Effector memory CD4-positive, alpha-beta T cell (primary cell): Measurements from ENCODE around the gene UFC1.
"Not testable (repeated sequence)": the region's sequence is repeated elsewhere in the genome, so short reads cannot be mapped to it uniquely, and the experiment has no call there.

Source experiments
- DNase-seq, 3 donors: peaks; one replicate each; pipeline ENCODE4 v3.0.0-alpha.2; 2020
- H3K27ac ChIP-seq: 2 replicates; pipeline ENCODE4 v1.7.0; 2013; ENCODE audit warnings: mild to moderate bottlenecking, low read length, moderate library complexity; ENCODE audit not compliant: insufficient read depth, poor library complexity, severe bottlenecking
- H3K27me3 ChIP-seq: replicated peaks from 2 replicates; pipeline ENCODE4 v1.7.0; 2013; ENCODE audit warnings: mild to moderate bottlenecking, low read length; ENCODE audit not compliant: insufficient read depth, control insufficient read depth, poor library complexity, severe bottlenecking
- H3K36me3 ChIP-seq: 2 replicates; pipeline ENCODE4 v1.7.0; 2013; ENCODE audit warnings: mild to moderate bottlenecking, low read length, moderate library complexity; ENCODE audit not compliant: control insufficient read depth, insufficient read depth
- H3K4me1 ChIP-seq: 2 replicates; pipeline ENCODE4 v1.7.0; 2013; ENCODE audit warnings: low read length, mild to moderate bottlenecking; ENCODE audit not compliant: control insufficient read depth, insufficient read depth, poor library complexity, severe bottlenecking
- H3K4me3 ChIP-seq: 2 replicates; pipeline ENCODE4 v1.7.0; 2013; ENCODE audit warnings: low read length, low read depth, mild to moderate bottlenecking; ENCODE audit not compliant: insufficient read depth, poor library complexity, severe bottlenecking
- H3K9me3 ChIP-seq: 2 replicates; pipeline ENCODE4 v1.7.0; 2013; ENCODE audit warnings: mild to moderate bottlenecking, low read length, moderate library complexity; ENCODE audit not compliant: control insufficient read depth
- total RNA-seq, 3 donors: gene quantifications; one replicate each; lab custom pipeline; 2026; lab: John Stamatoyannopoulos, UW

The UFC1 gene
- 76.0 to 87.1 (median 84.8) reads per million in 3 donors for total RNA-seq

- Histone ChIP-seq H3K9me3 (no peaks in the 10 kb centered on the region), H3K4me3 (peak within 1 kb of the TSS; percentile 89), H3K27ac (peak within 1 kb of the TSS; percentile 97), H3K36me3 (peaks cover 3% of the 10 kb centered on the region), H3K27me3 (no peaks in the 10 kb centered on the region), H3K4me1 (peaks cover 4% of the 10 kb centered on the region)
- DNase-seq: peak; percentile 68 to 75 (median 74)
These were observed at the start of gene UFC1 for GRCh38 chr1:161153682-161154337. TSS of gene UFC1 (plus strand) at chr1:161153978. CDS start at chr1:161153998, 20 bp downstream.

- DNase-seq: no peak
- no peak overlapping the region for H3K4me3 ChIP-seq
- H3K4me1 ChIP-seq: no peaks in the 10 kb centered on the region
- peaks cover 16% of the 10 kb centered on the region for H3K36me3 ChIP-seq
- no peaks in the 10 kb centered on the region for H3K27me3 ChIP-seq
- no peak overlapping the region for H3K27ac ChIP-seq
- H3K9me3 ChIP-seq: no peaks in the 10 kb centered on the region
These were observed 47.3 kb upstream of the UFC1 start for GRCh38 chr1:161106431-161106830.

GRCh38 chr1:161111117-161111516, 42.7 kb upstream of the UFC1 start:
- Histone ChIP-seq H3K4me1 (peaks cover 1% of the 10 kb centered on the region), H3K27ac (no peak overlapping the region), H3K4me3 (no peak overlapping the region), H3K9me3 (no peaks in the 10 kb centered on the region), H3K27me3 (no peaks in the 10 kb centered on the region), H3K36me3 (peaks cover 4% of the 10 kb centered on the region)
- no peak for DNase-seq

GRCh38 chr1:161111527-161111926, 42.3 kb upstream of the UFC1 start:
- Histone ChIP-seq H3K9me3 (no peaks in the 10 kb centered on the region), H3K4me1 (peaks cover 5% of the 10 kb centered on the region), H3K27me3 (no peaks in the 10 kb centered on the region), H3K36me3 (peaks cover 4% of the 10 kb centered on the region), H3K4me3 (no peak overlapping the region), H3K27ac (no peak overlapping the region)
- DNase-seq: no peak

GRCh38 chr1:161113915-161114314, 39.9 kb upstream of the UFC1 start:
- Histone ChIP-seq H3K27me3 (no peaks in the 10 kb centered on the region), H3K36me3 (peaks cover 4% of the 10 kb centered on the region), H3K4me3 (no peak overlapping the region), H3K4me1 (peaks cover 18% of the 10 kb centered on the region), H3K9me3 (no peaks in the 10 kb centered on the region), H3K27ac (no peak overlapping the region)
- no peak for DNase-seq

- H3K27me3 ChIP-seq: no peaks in the 10 kb centered on the region
- no peak overlapping the region for H3K4me3 ChIP-seq
- H3K9me3 ChIP-seq: no peaks in the 10 kb centered on the region
- no peak overlapping the region for H3K27ac ChIP-seq
- no peak for DNase-seq
- peaks cover 1% of the 10 kb centered on the region for H3K36me3 ChIP-seq
- peaks cover 25% of the 10 kb centered on the region for H3K4me1 ChIP-seq
These were observed 39.2 kb upstream of the UFC1 start for GRCh38 chr1:161114556-161114955.

GRCh38 chr1:161115132-161115711, 38.6 kb upstream of the UFC1 start:
- Histone ChIP-seq H3K27ac (no peak overlapping the region), H3K4me3 (no peak overlapping the region), H3K27me3 (no peaks in the 10 kb centered on the region), H3K9me3 (no peaks in the 10 kb centered on the region), H3K36me3 (peaks cover under 1% of the 10 kb centered on the region), H3K4me1 (peaks cover 29% of the 10 kb centered on the region)
- DNase-seq: no peak

- H3K27ac ChIP-seq, H3K27me3 ChIP-seq, DNase-seq, H3K9me3 ChIP-seq, H3K36me3 ChIP-seq, H3K4me3 ChIP-seq: not testable (repeated sequence)
- peaks cover 29% of the 10 kb centered on the region for H3K4me1 ChIP-seq
These were observed 37.8 kb upstream of the UFC1 start for GRCh38 chr1:161115961-161116360.

GRCh38 chr1:161117759-161118581, 35.8 kb upstream of the UFC1 start, which contains the start of the genes NIT1 and PFDN2:
TSS of gene NIT1 (plus strand) at chr1:161118105. CDS start at chr1:161118177, 72 bp downstream.
TSS of gene PFDN2 (minus strand) at chr1:161118037. CDS start at chr1:161118026, 11 bp downstream.
- Histone ChIP-seq H3K4me1 (peaks cover 29% of the 10 kb centered on the region), H3K9me3 (no peaks in the 10 kb centered on the region), H3K36me3 (peaks cover 28% of the 10 kb centered on the region), H3K27ac (peak within 1 kb of the TSS; percentile 91), H3K27me3 (no peaks in the 10 kb centered on the region), H3K4me3 (peak within 1 kb of the TSS; percentile 78)
- DNase-seq: peak; percentile 64 to 80 (median 73)
